Measurements from ENCODE around the gene PCNT.

DNA sequence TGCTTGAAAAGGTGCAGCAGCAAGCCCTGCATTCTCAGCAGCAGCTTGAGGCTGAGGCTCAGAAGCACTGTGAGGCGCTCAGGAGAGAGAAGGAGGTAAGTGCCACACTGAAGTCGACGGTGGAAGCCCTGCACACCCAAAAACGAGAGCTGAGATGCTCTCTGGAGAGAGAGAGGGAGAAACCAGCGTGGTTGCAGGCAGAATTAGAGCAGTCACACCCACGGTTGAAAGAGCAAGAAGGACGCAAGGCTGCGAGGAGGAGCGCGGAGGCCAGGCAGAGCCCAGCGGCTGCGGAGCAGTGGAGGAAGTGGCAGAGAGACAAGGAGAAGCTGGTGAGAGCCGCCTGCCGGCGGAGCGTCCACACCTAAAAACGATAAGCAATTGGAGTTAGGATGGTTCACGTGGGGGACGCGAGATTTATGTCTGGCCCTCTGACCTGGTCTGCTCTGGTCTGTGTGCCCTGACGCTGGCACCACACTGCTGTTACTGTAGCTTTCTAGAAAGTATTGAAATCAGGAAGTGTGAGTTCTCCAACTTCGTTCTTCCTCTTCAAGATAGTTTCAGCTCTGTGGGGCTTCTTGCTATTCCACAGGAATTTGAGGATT is 108.0 kb downstream of the PCNT start:
- TF ChIP-seq, protein P1, sequence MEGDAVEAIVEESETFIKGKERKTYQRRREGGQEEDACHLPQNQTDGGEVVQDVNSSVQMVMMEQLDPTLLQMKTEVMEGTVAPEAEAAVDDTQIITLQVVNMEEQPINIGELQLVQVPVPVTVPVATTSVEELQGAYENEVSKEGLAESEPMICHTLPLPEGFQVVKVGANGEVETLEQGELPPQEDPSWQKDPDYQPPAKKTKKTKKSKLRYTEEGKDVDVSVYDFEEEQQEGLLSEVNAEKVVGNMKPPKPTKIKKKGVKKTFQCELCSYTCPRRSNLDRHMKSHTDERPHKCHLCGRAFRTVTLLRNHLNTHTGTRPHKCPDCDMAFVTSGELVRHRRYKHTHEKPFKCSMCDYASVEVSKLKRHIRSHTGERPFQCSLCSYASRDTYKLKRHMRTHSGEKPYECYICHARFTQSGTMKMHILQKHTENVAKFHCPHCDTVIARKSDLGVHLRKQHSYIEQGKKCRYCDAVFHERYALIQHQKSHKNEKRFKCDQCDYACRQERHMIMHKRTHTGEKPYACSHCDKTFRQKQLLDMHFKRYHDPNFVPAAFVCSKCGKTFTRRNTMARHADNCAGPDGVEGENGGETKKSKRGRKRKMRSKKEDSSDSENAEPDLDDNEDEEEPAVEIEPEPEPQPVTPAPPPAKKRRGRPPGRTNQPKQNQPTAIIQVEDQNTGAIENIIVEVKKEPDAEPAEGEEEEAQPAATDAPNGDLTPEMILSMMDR (IDR thresholded peaks at IDR 0.05) = no peak
- no peak for TF ChIP-seq POLR2AphosphoS5 (IDR thresholded peaks at IDR 0.05)

All from breast epithelium (tissue), 3 donors.